GM19035 (cell line): ENCODE data around the gene GALNT10.

ENCODE experiments used
- ATAC-seq: cut with Tn5 transposase; IDR thresholded peaks from one replicate; pipeline ENCODE4 v1.9.1; 2021; ENCODE audit not compliant: unreplicated experiment

The GALNT10 gene

GRCh38 chr5:154401355-154401754 lies 210.8 kb downstream of the GALNT10 start:
- ATAC-seq: no peak

DNA sequence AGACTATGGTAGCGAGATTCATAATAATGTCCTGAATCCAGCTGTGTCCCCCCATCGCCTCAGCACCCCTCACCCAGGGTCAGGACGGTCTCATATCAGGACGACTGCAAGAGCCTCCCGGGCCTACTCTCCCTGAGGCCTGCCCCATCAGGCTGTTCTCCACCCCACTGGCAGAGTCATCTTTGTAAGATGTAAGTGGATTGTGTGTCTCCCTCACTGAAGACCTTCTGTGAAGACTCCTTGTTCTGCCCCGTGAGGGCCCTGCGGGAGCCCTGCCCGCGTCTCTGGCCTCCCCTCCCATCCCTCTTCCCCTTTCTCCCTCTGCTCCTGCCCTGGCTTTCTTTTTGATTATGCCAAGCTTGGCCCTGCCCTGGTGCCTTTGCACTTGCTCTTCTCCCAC lies 211.4 kb downstream of the GALNT10 start:
- no peak for ATAC-seq

- ATAC-seq: no peak
These were observed 212.1 kb downstream of the GALNT10 start for GRCh38 chr5:154402611-154403010.

DNA sequence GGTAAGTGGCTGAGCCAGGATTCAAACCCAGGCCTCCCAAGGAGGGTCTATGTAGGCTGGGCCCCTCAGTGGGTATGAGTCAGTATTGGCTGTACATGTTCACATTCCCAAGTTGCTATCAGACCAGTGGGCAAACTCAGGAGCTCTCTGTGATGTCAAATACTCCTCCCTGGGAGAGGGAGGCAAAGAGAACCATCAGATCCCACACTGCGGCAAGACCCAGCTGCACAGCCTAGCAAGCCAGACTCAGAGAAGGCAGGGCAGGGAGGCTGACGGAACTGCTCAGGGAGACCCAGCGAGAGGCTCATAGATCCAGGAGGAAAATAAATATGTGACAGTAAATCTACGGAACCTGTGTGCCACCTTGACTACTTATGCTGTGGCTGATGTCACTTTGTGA lies 212.7 kb downstream of the GALNT10 start:
- no peak for ATAC-seq

DNA sequence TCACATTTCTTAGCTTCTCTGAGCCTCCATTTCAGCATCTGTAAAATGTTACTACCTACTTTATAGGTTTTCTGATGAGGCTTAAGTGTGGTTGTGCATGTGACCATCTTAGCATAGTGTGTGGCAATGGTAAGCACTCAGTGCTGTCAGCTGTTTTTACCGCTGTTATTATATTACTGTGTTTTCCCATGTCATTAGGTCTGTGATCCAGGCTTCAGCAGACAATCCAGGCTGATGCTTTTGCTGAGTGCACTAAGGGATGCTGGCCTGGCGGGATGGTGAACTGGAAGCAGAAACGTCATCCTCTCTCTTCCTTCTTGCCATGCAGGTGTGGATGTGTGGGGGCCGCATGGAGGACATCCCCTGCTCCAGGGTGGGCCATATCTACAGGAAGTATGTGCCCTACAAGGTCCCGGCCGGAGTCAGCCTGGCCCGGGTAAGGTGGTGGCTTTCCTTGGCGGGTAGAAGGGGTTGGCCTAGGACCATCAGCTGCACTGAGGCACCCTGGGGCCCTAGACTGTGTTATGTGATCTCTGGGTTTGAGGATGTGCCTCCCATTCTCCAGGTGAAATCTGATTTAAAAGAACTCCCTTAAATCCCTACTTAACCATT lies 213.3 kb downstream of the GALNT10 start:
- no peak for ATAC-seq

- ATAC-seq: peak; percentile 96
These were observed 214.7 kb downstream of the GALNT10 start for GRCh38 chr5:154405078-154405792.

GRCh38 chr5:154406231-154406630 lies 215.7 kb downstream of the GALNT10 start:
- no peak for ATAC-seq

DNA sequence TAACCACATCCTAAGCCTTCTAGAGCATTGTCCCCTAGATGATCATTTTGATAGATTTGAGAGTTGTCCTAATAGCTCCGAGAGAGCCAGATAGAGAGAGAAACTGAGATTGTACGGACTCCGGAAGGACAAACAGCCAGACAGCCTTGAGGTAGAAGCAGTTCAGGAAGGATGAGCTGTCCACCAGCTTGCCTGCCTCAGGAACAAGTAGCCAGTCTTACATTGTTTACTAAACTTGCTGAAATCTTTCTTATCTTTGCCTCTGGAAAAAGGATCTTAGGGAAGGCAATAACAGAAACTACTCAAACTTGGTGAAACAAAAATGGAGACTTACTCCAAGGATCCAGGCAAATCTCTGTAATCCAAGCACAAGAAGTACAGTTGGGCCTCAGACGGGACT lies 216.3 kb downstream of the GALNT10 start:
- ATAC-seq: no peak

DNA sequence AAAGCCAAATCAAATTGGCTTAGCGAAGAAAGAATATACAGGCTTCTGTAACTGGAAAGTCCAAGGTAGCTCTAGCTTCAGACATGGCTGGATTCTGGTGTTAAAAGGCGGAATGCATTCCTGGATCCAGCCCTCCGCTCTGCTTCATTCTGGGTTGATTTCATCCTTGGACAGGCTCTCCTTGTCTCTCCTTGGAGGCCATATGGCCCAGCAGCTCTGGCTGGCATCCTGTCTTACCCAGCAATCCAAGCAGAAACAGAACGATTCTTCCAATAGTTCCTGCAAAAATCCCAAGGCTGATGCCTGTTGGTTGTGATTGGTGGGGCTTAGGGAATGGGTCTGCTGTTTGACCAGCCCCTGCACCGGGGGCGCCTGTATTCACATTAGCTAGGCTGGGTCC lies 218.3 kb downstream of the GALNT10 start:
- no peak for ATAC-seq

DNA sequence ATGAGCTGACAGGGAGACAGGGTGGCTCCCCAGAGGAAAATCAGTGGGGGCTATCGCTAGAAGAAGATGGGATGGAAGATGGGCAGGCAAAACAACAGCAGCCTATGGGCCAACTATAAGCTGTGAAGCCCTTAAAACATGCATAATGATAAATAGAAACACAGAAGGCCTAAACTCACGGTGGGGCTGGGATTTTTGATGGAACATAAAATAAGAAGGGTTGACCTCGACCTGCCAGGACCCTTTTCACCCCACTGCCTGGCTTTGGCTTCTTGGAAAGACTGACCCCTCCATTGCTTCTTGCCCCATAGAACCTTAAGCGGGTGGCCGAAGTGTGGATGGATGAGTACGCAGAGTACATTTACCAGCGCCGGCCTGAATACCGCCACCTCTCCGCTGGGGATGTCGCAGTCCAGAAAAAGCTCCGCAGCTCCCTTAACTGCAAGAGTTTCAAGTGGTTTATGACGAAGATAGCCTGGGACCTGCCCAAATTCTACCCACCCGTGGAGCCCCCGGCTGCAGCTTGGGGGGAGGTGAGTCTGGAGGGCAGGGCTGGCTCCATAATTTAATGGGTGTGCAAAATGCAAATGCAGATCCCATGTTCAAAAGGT lies 218.8 kb downstream of the GALNT10 start:
- no peak for ATAC-seq

GRCh38 chr5:154410008-154410407 lies 219.5 kb downstream of the GALNT10 start:
- no peak for ATAC-seq

- ATAC-seq: no peak
These were observed 220.3 kb downstream of the GALNT10 start for GRCh38 chr5:154410786-154411185.

DNA sequence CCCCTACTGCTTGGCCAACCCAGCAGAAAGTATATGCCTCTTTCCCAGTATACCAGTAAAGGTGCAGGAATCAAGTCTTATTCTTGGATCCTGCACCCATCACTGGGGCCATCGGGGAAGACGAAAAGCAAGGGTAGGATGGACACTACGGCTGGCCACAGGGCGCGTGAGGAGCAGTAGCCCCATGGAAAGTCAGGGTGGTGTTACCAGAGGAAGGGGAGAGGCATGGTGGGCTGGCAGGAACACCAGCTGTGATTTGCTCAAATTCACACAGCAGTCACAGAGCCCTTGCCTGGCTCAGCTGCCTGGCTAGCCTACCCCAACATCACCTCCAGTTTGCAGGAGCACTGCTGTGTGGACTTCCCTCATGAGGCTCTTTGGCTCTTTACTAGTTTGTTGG lies 220.8 kb downstream of the GALNT10 start:
- no peak for ATAC-seq

GRCh38 chr5:154412316-154412715 lies 221.8 kb downstream of the GALNT10 start:
- no peak for ATAC-seq

- ATAC-seq: no peak
These were observed 222.4 kb downstream of the GALNT10 start for GRCh38 chr5:154412925-154413324.

DNA sequence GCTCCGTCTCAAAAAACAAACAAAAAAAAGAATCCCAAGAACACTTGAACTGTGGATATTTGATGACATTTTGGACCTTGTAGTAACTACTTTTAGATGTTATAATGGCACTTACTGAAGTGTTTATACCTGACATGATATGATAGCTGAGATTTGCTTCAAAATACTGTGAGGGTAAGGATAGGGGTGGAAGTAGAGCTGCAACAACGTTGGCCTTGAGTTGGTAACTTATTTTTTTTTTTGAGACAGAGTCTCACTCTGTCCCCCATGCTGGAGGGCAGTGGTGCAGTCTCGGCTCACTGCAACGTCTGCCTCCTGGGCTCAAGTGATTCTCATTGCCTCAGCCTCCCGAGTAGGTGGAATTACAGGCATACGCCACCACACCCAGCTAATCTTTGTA lies 224.6 kb downstream of the GALNT10 start:
- no peak for ATAC-seq

GRCh38 chr5:154418344-154418820 lies 227.8 kb downstream of the GALNT10 start:
- ATAC-seq: no peak

DNA sequence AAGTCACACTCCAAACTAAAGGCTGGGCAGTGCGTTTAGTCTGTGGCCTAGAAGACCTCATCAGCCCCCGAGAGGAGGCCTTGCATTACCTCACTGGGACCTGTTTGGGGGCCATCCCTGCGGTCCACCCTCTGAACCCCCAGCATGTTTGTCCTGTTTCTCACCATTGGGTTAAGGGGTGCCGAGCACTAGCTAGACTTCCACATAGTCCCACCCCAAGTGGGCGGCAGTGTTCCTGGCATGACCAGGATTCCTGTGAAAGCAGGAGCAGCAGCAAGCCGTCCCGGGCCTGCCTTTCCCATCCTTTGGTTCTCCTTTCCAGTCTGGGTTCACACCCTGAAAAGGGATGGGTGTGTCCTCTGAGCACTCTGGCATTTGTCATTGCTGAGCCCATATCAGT lies 228.7 kb downstream of the GALNT10 start:
- ATAC-seq: no peak

DNA sequence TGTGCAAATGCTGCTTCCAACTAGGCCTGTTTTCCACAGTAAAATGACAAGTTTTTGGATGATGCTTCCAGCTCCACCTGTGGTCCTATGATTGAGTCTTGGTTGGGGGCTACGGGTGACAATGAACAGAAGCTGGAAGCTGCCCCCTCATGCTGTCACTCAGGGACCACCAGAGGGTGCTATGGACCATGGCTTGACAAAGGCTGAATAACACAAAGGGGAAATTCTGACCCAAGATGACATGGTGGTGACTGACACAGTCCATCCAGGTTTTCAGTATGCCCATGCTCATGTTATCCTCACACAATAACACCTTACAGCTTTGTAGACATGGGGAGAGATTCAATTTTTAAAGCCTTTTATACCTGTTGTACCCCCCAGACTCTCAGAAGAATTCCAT lies 231.3 kb downstream of the GALNT10 start:
- ATAC-seq: no peak

DNA sequence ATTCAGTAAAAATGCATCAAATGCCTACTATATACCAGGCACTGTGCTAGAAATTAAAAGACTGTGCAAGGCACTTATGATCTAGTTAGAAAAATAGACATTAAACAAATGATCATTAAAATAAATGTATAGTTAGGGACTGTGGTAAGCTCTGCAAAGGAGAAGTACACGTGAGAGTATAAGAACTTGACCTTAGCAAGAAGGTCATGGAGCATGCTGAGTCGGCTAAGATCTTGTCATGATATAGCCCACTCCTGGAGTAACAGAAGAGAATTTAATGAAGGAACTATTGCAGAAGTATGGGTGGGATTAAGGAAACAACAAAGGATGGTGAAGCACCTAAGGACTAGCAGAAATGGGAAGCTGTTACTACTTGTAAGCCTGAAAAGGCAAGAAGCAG lies 231.8 kb downstream of the GALNT10 start:
- no peak for ATAC-seq

DNA sequence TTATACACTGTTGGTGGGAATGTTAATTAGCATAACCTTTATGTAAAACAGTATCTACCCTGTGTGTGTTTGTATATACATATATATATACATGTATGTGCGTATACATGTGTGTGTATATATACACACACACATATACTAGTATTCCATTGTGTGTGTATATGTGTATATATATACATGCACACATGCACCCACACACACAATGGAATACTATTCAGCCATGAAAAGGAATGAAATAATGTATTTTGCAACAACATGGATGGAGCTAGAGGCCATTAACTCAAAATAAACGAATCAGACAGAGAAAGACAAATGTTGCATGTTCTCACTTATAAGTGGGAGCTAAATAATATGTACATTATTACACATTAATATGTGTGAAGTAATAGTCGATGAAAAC lies 237.7 kb downstream of the GALNT10 start:
- ATAC-seq: no peak

DNA sequence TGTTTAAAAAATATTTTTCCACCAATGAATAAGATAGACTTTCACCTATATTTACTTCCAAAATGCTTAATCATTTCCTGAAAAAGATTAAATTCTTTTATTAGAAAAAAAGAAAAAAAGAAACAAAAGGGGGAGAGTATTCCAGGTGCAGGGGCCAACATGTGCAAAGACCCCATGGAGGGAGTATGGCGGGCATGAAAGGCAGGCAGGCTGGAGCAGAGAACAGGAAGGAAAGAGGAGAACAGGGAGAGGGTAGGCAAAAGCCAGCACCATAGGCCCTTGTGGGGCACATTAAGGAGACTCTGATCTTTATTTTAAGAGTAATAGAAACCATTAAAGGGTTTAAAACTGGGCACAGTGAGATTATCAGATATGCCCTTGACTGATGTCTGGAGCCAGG lies 238.8 kb downstream of the GALNT10 start:
- no peak for ATAC-seq
